Caco-2 (cell line): Measurements from ENCODE around the gene SELPLG. TPM values are rescaled to one million over a fixed set of nuclear protein-coding genes. Genes with fewer than 3 reads are reported as not detected.
"Not testable (repeated sequence)": the region's sequence is repeated elsewhere in the genome, so short reads cannot be mapped to it uniquely, and the experiment has no call there.

ENCODE experiments used
- BruUV-seq: library from RNA; stranded (reverse); fragments of 400-500 nt; replicated peaks from 2 replicates; lab custom pipeline; 2021; lab: Mats Ljungman, UMichigan
- CTCF ChIA-PET: fragments of 300-600 bp; sonication (Branson Sonifier 250); formaldehyde crosslinking; loops from one replicate; lab custom pipeline; 2022; ENCODE audit warnings: antibody characterized with exemption; lab: Charles Lee
- POLR2A ChIA-PET: fragments of 300-600 bp; sonication (Branson Sonifier 250); formaldehyde crosslinking; loops from one replicate; lab custom pipeline; 2022; ENCODE audit warnings: antibody characterized with exemption; lab: Charles Lee
- DNase-seq, 2 experiments: peaks; one replicate each; pipeline versions ENCODE4 v3.0.0 to v3.0.0-alpha.2; 2020 to 2022
- H3K27me3 ChIP-seq: replicated peaks from 2 replicates; pipeline ENCODE4 v1.6.0; 2011; ENCODE audit warnings: low read length; ENCODE audit not compliant: control insufficient read depth, insufficient read depth
- H3K36me3 ChIP-seq: 2 replicates; pipeline ENCODE4 v1.5.1; 2011; ENCODE audit warnings: low read length; ENCODE audit not compliant: control insufficient read depth, insufficient read depth
- H3K4me1 ChIP-seq: fragments of 250-450 bp; sonication (Bioruptor Pico); 2 replicates; pipeline ENCODE4 v1.5.1; 2020; ENCODE audit warnings: mild to moderate bottlenecking
- H3K4me3 ChIP-seq: 2 replicates; pipeline ENCODE4 v1.5.1; 2011; ENCODE audit warnings: low read depth, mild to moderate bottlenecking, control low read depth, low read length
- H3K9me3 ChIP-seq: fragments of 250-450 bp; sonication (Bioruptor Pico); 2 replicates; pipeline ENCODE4 v1.5.1; 2020; ENCODE audit warnings: mild to moderate bottlenecking, moderate library complexity
- H3K27ac Mint-ChIP-seq: one replicate; pipeline ENCODE4 v1.8.0; 2022; ENCODE audit warnings: mixed read lengths; ENCODE audit not compliant: unreplicated experiment
- H3K27me3 Mint-ChIP-seq: one replicate; pipeline ENCODE4 v1.8.0; 2022; ENCODE audit warnings: mixed read lengths; ENCODE audit not compliant: insufficient read depth, unreplicated experiment
- H3K36me3 Mint-ChIP-seq: one replicate; pipeline ENCODE4 v1.8.0; 2022; ENCODE audit warnings: mild to moderate bottlenecking, mixed read lengths; ENCODE audit not compliant: insufficient read depth, unreplicated experiment
- H3K4me1 Mint-ChIP-seq: one replicate; pipeline ENCODE4 v1.8.0; 2022; ENCODE audit warnings: low read depth, mixed read lengths; ENCODE audit not compliant: unreplicated experiment
- H3K4me3 Mint-ChIP-seq: one replicate; pipeline ENCODE4 v1.8.0; 2022; ENCODE audit warnings: mild to moderate bottlenecking, moderate library complexity, mixed read lengths; ENCODE audit not compliant: unreplicated experiment
- H3K9me3 Mint-ChIP-seq: one replicate; pipeline ENCODE4 v1.8.0; 2022; ENCODE audit warnings: mixed read lengths; ENCODE audit not compliant: unreplicated experiment
- intact Hi-C: fragments of 100-400 bp; cut with micrococcal nuclease; formaldehyde crosslinking; loops from one replicate; pipeline ENCODE4 v1.10.0; 2022; ENCODE audit not compliant: unreplicated experiment
- total RNA-seq: library from RNA; stranded (reverse); gene quantifications from 2 replicates; pipeline ENCODE4 v1.2.3, GENCODE V29; 2022
- TF ChIP-seq, protein P1 (sequence below), 2 experiments: fragments of 200-600 bp in 1 of 2; IDR thresholded peaks; 1 replicate in 1 of 2; 2 replicates in 1 of 2; pipeline versions ENCODE4 v1.5.1 to v1.8.0; 2011 to 2022; ENCODE audit warnings: antibody characterized with exemption in 1 of 2, control low read depth in 1 of 2, inconsistent platforms in 1 of 2, low read depth in 1 of 2, low read length in 1 of 2, mild to moderate bottlenecking in 1 of 2, moderate library complexity in 1 of 2; ENCODE audit not compliant: insufficient read depth in 1 of 2, severe bottlenecking in 1 of 2, unreplicated experiment in 1 of 2

SELPLG gene
- total RNA-seq, 1 experiment from 2014 or later, result 0.23 TPM

- H3K4me1 ChIP-seq, result no peaks in the 10 kb centered on the region
- no peaks in the 10 kb centered on the region for H3K9me3 Mint-ChIP-seq
- H3K36me3 Mint-ChIP-seq, result no peaks in the 10 kb centered on the region
- no peak overlapping the region for H3K4me3 Mint-ChIP-seq
- no peak overlapping the region for H3K27ac Mint-ChIP-seq
- ChIA-PET POLR2A (no interaction called here), CTCF (no interaction called here)
- BruUV-seq, result no TSS peak
- H3K9me3 ChIP-seq, result no peaks in the 10 kb centered on the region
- intact Hi-C loops, result no loop called here
- H3K27me3 Mint-ChIP-seq, result no peaks in the 10 kb centered on the region
- TF ChIP-seq, protein P1, sequence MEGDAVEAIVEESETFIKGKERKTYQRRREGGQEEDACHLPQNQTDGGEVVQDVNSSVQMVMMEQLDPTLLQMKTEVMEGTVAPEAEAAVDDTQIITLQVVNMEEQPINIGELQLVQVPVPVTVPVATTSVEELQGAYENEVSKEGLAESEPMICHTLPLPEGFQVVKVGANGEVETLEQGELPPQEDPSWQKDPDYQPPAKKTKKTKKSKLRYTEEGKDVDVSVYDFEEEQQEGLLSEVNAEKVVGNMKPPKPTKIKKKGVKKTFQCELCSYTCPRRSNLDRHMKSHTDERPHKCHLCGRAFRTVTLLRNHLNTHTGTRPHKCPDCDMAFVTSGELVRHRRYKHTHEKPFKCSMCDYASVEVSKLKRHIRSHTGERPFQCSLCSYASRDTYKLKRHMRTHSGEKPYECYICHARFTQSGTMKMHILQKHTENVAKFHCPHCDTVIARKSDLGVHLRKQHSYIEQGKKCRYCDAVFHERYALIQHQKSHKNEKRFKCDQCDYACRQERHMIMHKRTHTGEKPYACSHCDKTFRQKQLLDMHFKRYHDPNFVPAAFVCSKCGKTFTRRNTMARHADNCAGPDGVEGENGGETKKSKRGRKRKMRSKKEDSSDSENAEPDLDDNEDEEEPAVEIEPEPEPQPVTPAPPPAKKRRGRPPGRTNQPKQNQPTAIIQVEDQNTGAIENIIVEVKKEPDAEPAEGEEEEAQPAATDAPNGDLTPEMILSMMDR (IDR thresholded peaks at IDR 0.05; ENCODE audit: insufficient read depth in 1 of 2, low read depth in 1 of 2, low read length in 1 of 2, severe bottlenecking in 1 of 2, unreplicated experiment in 1 of 2), result no peak
- H3K27me3 ChIP-seq, result no peaks in the 10 kb centered on the region
- no peak overlapping the region for H3K4me3 ChIP-seq
- DNase-seq, result no peak
- H3K36me3 ChIP-seq, result no peaks in the 10 kb centered on the region
- no peaks in the 10 kb centered on the region for H3K4me1 Mint-ChIP-seq
Measured at GRCh38 chr12:108594323-108594903, 39.3 kb downstream of the SELPLG start.

DNA sequence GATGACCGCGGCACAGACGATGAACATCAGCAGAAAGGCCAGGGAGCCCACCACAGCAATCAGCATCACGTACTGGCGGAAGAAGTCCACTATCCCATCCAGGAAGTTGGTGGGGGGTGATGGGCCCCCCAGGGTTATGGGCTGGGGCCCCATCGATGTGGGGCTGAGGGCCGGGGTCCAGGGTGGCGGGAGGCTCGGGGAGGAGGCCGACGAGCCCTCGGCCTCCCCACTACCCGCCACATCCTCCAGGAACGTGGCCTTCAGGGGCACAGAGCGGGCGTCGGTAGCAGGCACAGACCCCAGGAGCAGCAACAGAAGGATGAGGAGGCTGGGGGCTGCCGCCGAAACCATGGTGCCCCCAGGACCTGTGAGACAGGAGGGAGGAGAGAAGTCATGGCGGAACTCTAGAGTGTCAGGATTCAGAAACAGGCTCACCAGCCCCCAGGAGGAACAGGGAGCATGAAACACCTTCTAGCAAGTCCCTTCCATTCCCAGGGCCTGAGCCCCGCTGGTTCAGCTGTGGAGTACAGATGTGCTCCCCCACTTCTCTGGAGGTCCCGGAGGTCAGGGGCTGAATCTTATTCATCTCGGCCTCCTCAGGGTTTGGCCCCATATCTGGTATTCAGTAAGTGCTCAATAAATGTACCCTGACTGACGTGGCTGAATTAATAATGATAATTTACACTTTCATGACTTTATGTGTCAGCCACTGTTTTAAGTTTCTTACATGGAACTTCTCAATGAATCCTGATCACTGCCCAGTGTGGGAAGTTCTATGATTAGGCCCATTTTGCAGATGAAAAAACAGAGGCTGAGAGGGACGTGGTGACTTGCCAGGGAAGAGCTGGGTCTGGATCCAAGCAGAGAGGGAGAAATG lies 41.4 kb downstream of the SELPLG start:
- H3K27ac Mint-ChIP-seq, result no peak overlapping the region
- no peaks in the 10 kb centered on the region for H3K4me1 Mint-ChIP-seq
- BruUV-seq, result no TSS peak
- H3K9me3 Mint-ChIP-seq, result no peaks in the 10 kb centered on the region
- intact Hi-C loops, result no loop called here
- no peaks in the 10 kb centered on the region for H3K4me1 ChIP-seq
- CTCF ChIA-PET, result no interaction called here
- no peak for DNase-seq
- TF ChIP-seq, protein P1 (IDR thresholded peaks at IDR 0.05; ENCODE audit: insufficient read depth in 1 of 2, low read depth in 1 of 2, low read length in 1 of 2, severe bottlenecking in 1 of 2, unreplicated experiment in 1 of 2), result no peak
- H3K4me3 Mint-ChIP-seq, result no peak overlapping the region
- no peaks in the 10 kb centered on the region for H3K27me3 ChIP-seq
- H3K9me3 ChIP-seq, result no peaks in the 10 kb centered on the region
- no peaks in the 10 kb centered on the region for H3K36me3 Mint-ChIP-seq
- no peaks in the 10 kb centered on the region for H3K36me3 ChIP-seq
- no peak overlapping the region for H3K4me3 ChIP-seq
- POLR2A ChIA-PET, result no interaction called here
- no peaks in the 10 kb centered on the region for H3K27me3 Mint-ChIP-seq

DNA sequence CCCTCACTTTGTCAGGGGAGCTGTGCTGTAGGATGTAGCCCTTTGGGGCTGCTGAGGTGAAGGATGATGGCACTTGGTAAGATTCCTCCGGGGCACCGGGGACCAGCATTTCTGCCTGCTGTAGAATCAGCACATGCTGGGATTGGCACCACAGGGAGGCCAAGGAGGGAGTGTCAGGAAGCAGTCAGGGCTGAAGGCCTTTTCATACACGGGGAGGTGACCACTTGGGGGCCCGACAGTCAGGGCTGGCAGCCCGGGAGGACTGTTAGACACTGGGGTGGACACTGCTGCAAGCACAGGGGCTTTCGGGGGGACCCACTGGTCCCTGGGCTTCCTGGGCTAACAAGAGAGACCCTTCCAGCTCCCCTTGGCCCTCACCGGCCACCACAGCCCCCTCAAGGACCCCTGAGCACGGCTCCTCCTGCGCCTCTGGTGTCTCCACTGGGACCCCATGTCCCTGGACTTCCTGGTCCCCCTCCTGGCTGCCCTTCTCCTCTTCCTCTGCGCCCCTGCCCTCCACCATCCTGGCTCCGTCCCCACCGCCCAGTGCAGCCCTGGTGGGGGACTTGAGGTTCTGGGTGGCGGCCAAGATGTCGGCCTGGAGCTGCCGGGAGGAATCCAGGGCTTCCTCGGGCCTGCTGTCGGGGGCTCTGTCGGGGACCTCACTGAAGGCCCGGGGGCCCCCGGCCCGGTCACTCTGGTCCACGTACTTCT lies 42.3 kb downstream of the SELPLG start:
- no peaks in the 10 kb centered on the region for H3K27me3 Mint-ChIP-seq
- H3K4me3 Mint-ChIP-seq, result no peak overlapping the region
- H3K27ac Mint-ChIP-seq, result no peak overlapping the region
- intact Hi-C loops, result no loop called here
- H3K9me3 Mint-ChIP-seq, result no peaks in the 10 kb centered on the region
- TF ChIP-seq, protein P1 (IDR thresholded peaks at IDR 0.05; ENCODE audit: insufficient read depth in 1 of 2, low read depth in 1 of 2, low read length in 1 of 2, severe bottlenecking in 1 of 2, unreplicated experiment in 1 of 2), result no peak
- BruUV-seq, result no TSS peak
- Histone ChIP-seq H3K9me3 (no peaks in the 10 kb centered on the region), H3K4me3 (no peak overlapping the region), H3K4me1 (no peaks in the 10 kb centered on the region), H3K36me3 (no peaks in the 10 kb centered on the region), H3K27me3 (no peaks in the 10 kb centered on the region)
- CTCF ChIA-PET, result no interaction called here
- POLR2A ChIA-PET, result no interaction called here
- DNase-seq, result no peak
- H3K36me3 Mint-ChIP-seq, result no peaks in the 10 kb centered on the region
- H3K4me1 Mint-ChIP-seq, result no peaks in the 10 kb centered on the region

DNA sequence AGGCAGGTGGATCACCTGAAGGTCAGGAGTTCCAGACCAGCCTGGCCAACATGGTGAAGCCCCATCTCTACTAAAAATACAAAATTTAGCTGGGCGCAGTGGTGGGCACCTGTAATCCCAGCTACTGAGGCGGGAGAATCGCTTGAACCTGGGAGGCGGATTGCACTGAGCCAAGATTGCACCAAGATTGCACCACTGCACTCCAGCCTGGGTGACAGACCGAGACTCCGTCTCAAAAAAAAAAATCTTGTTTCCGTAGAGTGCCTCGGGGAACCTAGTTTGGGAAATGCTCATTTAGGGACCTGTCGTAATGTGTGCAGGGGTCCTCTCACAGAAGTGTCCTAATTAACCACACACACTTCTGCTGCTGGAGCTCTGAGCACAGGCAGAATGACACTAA lies 43.2 kb downstream of the SELPLG start:
- H3K27me3 ChIP-seq, H3K27me3 Mint-ChIP-seq, H3K36me3 ChIP-seq, H3K4me1 Mint-ChIP-seq, BruUV-seq, H3K9me3 ChIP-seq, H3K27ac Mint-ChIP-seq, H3K36me3 Mint-ChIP-seq, intact Hi-C loops, H3K9me3 Mint-ChIP-seq, CTCF ChIA-PET, H3K4me3 ChIP-seq, H3K4me3 Mint-ChIP-seq, H3K4me1 ChIP-seq, POLR2A ChIA-PET, DNase-seq: not testable (repeated sequence)
